ENCODE measurements around the gene FRAT1. TPM values are rescaled to one million over a fixed set of nuclear protein-coding genes. Genes with fewer than 3 reads are reported as not detected.

FRAT1 gene
- total and polyA plus RNA-seq, 2 of the 13 experiments (the other 11 are each of a cell fraction or from before 2014, with no cell fraction given) = 1.7 to 2.3 TPM

DNA sequence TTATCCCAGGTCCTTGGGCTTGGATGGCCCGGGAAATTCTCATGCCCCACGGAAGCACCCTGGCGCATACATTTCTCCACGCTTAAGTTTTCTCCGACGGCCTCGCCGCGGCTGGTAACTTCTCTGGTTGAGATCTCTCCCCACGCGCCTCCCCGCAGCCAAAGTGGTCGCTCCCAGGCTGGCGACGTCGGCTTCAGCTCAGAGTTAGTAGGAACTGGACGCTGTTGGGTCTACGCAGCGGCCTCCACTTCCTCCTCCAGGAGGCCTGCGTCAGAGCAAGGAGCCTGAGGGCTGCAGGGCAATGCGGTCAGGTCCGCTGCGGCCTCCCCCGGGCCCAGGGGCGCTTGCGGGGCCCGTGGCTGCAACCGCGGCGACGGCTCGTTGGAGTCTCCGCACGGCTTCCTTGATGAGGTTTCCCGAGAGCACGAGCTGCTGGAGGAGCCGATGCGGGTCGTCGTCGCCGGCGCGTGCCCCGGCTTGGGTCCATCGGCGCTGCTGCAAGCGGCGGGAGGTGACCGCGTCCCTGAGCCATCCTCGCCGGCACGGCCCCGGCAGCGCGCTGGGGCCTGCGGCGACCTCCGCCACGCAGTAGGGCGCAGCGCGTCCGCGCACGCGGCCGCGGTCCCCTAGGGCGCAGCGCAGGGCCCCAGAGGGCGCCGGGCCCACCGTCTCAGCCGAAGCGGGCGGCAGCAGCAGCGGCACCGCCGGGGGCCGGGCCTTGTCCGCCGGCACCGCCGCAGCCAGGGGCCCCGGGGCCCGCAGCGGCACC lies 14.7 kb downstream of the FRAT1 start (continued):
- TF ChIP-seq, protein P1, sequence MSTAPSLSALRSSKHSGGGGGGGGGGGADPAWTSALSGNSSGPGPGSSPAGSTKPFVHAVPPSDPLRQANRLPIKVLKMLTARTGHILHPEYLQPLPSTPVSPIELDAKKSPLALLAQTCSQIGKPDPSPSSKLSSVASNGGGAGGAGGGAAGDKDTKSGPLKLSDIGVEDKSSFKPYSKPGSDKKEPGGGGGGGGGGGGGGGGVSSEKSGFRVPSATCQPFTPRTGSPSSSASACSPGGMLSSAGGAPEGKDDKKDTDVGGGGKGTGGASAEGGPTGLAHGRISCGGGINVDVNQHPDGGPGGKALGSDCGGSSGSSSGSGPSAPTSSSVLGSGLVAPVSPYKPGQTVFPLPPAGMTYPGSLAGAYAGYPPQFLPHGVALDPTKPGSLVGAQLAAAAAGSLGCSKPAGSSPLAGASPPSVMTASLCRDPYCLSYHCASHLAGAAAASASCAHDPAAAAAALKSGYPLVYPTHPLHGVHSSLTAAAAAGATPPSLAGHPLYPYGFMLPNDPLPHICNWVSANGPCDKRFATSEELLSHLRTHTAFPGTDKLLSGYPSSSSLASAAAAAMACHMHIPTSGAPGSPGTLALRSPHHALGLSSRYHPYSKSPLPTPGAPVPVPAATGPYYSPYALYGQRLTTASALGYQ (CRISPR knock-in tag; IDR thresholded peaks at IDR 0.05) = no peak
- TF ChIP-seq ZNF747 (CRISPR knock-in tag; IDR thresholded peaks at IDR 0.05; ENCODE audit: borderline replicate concordance) = no peak
- no peak for TF ChIP-seq ZBTB8A (CRISPR knock-in tag; IDR thresholded peaks at IDR 0.05; ENCODE audit: borderline replicate concordance, low read depth)
- TF ChIP-seq PHF20 (CRISPR knock-in tag; IDR thresholded peaks at IDR 0.05) = no peak
- no peak for TF ChIP-seq ZNF589 (CRISPR knock-in tag; conservative IDR thresholded peaks at IDR 0.05)
- TF ChIP-seq, protein P2, sequence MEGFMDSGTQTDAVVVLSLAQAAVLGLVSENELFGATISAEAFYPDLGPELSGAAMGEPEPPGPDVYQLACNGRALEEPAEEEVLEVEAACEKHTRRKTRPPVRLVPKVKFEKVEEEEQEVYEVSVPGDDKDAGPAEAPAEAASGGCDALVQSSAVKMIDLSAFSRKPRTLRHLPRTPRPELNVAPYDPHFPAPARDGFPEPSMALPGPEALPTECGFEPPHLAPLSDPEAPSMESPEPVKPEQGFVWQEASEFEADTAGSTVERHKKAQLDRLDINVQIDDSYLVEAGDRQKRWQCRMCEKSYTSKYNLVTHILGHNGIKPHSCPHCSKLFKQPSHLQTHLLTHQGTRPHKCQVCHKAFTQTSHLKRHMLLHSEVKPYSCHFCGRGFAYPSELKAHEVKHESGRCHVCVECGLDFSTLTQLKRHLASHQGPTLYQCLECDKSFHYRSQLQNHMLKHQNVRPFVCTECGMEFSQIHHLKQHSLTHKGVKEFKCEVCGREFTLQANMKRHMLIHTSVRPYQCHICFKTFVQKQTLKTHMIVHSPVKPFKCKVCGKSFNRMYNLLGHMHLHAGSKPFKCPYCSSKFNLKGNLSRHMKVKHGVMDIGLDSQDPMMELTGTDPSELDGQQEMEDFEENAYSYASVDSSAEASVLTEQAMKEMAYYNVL (CRISPR knock-in tag; IDR thresholded peaks at IDR 0.05; ENCODE audit: borderline replicate concordance) = no peak
- no peak; the same call in 1 of the 2 replicates for TF ChIP-seq ZSCAN22 (CRISPR knock-in tag; IDR thresholded peaks at IDR 0.05)
- TF ChIP-seq CENPX (CRISPR knock-in tag; IDR thresholded peaks at IDR 0.05) = no peak
- TF ChIP-seq NONO (IDR thresholded peaks at IDR 0.05) = no peak
- no peak for TF ChIP-seq NONO (CRISPR knock-in tag; conservative IDR thresholded peaks at IDR 0.05)
- TF ChIP-seq ZNF607 (CRISPR knock-in tag; IDR thresholded peaks at IDR 0.05; ENCODE audit: borderline replicate concordance) = peak; percentile 32; the same call in 1 of the 2 replicates
- TF ChIP-seq, protein P3, sequence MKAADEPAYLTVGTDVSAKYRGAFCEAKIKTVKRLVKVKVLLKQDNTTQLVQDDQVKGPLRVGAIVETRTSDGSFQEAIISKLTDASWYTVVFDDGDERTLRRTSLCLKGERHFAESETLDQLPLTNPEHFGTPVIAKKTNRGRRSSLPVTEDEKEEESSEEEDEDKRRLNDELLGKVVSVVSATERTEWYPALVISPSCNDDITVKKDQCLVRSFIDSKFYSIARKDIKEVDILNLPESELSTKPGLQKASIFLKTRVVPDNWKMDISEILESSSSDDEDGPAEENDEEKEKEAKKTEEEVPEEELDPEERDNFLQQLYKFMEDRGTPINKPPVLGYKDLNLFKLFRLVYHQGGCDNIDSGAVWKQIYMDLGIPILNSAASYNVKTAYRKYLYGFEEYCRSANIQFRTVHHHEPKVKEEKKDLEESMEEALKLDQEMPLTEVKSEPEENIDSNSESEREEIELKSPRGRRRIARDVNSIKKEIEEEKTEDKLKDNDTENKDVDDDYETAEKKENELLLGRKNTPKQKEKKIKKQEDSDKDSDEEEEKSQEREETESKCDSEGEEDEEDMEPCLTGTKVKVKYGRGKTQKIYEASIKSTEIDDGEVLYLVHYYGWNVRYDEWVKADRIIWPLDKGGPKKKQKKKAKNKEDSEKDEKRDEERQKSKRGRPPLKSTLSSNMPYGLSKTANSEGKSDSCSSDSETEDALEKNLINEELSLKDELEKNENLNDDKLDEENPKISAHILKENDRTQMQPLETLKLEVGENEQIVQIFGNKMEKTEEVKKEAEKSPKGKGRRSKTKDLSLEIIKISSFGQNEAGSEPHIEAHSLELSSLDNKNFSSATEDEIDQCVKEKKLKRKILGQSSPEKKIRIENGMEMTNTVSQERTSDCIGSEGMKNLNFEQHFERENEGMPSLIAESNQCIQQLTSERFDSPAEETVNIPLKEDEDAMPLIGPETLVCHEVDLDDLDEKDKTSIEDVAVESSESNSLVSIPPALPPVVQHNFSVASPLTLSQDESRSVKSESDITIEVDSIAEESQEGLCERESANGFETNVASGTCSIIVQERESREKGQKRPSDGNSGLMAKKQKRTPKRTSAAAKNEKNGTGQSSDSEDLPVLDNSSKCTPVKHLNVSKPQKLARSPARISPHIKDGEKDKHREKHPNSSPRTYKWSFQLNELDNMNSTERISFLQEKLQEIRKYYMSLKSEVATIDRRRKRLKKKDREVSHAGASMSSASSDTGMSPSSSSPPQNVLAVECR (CRISPR knock-in tag; IDR thresholded peaks at IDR 0.05; ENCODE audit: borderline replicate concordance) = no peak
- no peak for TF ChIP-seq ZNF556 (CRISPR knock-in tag; IDR thresholded peaks at IDR 0.05; ENCODE audit: borderline replicate concordance)
- TF ChIP-seq, protein P4, sequence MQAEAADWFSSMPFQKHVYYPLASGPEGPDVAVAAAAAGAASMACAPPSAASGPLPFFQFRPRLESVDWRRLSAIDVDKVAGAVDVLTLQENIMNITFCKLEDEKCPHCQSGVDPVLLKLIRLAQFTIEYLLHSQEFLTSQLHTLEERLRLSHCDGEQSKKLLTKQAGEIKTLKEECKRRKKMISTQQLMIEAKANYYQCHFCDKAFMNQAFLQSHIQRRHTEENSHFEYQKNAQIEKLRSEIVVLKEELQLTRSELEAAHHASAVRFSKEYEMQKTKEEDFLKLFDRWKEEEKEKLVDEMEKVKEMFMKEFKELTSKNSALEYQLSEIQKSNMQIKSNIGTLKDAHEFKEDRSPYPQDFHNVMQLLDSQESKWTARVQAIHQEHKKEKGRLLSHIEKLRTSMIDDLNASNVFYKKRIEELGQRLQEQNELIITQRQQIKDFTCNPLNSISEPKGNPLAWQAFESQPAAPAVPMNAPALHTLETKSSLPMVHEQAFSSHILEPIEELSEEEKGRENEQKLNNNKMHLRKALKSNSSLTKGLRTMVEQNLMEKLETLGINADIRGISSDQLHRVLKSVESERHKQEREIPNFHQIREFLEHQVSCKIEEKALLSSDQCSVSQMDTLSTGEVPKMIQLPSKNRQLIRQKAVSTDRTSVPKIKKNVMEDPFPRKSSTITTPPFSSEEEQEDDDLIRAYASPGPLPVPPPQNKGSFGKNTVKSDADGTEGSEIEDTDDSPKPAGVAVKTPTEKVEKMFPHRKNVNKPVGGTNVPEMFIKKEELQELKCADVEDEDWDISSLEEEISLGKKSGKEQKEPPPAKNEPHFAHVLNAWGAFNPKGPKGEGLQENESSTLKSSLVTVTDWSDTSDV (CRISPR knock-in tag; IDR thresholded peaks at IDR 0.05) = peak; percentile 75; the same call in 1 of the 2 replicates
- no peak for TF ChIP-seq ZNF563 (CRISPR knock-in tag; IDR thresholded peaks at IDR 0.05)
- TF ChIP-seq ZNF225 (CRISPR knock-in tag; IDR thresholded peaks at IDR 0.05) = 0 out of 2 replicates have a peak, but pooled peaks have one; percentile 72
- no peak for TF ChIP-seq ATM (IDR thresholded peaks at IDR 0.05; ENCODE audit: borderline replicate concordance)

Data from HepG2 (cell line).